Mucosa of descending colon (tissue), 3 donors: ENCODE measurements around the gene CD300LD. TPM values are rescaled to one million over a fixed set of nuclear protein-coding genes. Genes with fewer than 3 reads are reported as not detected.

ENCODE experiments used
- ATAC-seq: fragments of 200-7000 bp; cut with Tn5 transposase; one replicate; pipeline ENCODE4 v1.9.1; 2020; ENCODE audit warnings: mild to moderate bottlenecking, moderate library complexity
- DNase-seq, 3 donors: peaks; one replicate each; pipeline ENCODE4 v3.0.0-alpha.2; 2020
- H3K36me3 ChIP-seq: fragments of 200-600 bp; one replicate; pipeline ENCODE4 v1.8.0; 2021; ENCODE audit warnings: low read depth, mild to moderate bottlenecking
- H3K4me1 ChIP-seq: fragments of 200-600 bp; one replicate; pipeline ENCODE4 v1.8.0; 2021; ENCODE audit warnings: low read depth, mild to moderate bottlenecking
- H3K4me3 ChIP-seq: fragments of 200-600 bp; one replicate; pipeline ENCODE4 v1.8.0; 2021; ENCODE audit warnings: mild to moderate bottlenecking
- H3K9me3 ChIP-seq: fragments of 200-600 bp; one replicate; pipeline ENCODE4 v1.8.0; 2021; ENCODE audit warnings: mild to moderate bottlenecking
- CTCF ChIP-seq: fragments of 200-600 bp; IDR thresholded peaks from one replicate; pipeline ENCODE4 v1.8.0; 2022; ENCODE audit warnings: antibody characterized with exemption, mild to moderate bottlenecking
- intact Hi-C, 2 donors: fragments of 100-400 bp; cut with DNase I in 1 of 2; cut with micrococcal nuclease in 1 of 2; formaldehyde crosslinking; loops; one replicate each; pipeline versions ENCODE4 v1.11.0 to v1.11.1; 2022; cut with DNase I, micrococcal nuclease
- total RNA-seq, 3 donors: library from RNA; stranded (reverse); fragmentation: NEBNext Ultra II Directional in 2 of 3; extraction: Animal tissue kit (Norgen Biotek cat#: 25700) in 2 of 3; gene quantifications; one replicate each; pipeline versions ENCODE4 v1.2.1 to v1.2.4, GENCODE V29; 2021 to 2023
- donor health status: DM: no; HTN: no; CAD: no; lungs with moderate emphysema.
- donor health status: DM: no; HTN: no; CAD: no.
- donor health status: DM: no; HTN: yes; CAD: no.

The CD300LD gene
- total RNA-seq, 3 donors from 2014 or later: not detected

GRCh38 chr17:74541176-74542111 lies 50.6 kb downstream of the CD300LD start:
- Histone ChIP-seq H3K36me3 (no peaks in the 10 kb centered on the region), H3K4me3 (no peak overlapping the region), H3K4me1 (no peaks in the 10 kb centered on the region), H3K9me3 (no peaks in the 10 kb centered on the region)
- ATAC-seq: no peak
- TF ChIP-seq CTCF: no peak
- intact Hi-C loops: no loop called here
- DNase-seq: no peak

- no peak for DNase-seq
- no peak for ATAC-seq
- no peaks in the 10 kb centered on the region for H3K36me3 ChIP-seq
- intact Hi-C loops: no loop called here
- TF ChIP-seq CTCF: no peak
- H3K9me3 ChIP-seq: no peaks in the 10 kb centered on the region
- no peak overlapping the region for H3K4me3 ChIP-seq
- no peaks in the 10 kb centered on the region for H3K4me1 ChIP-seq
These were observed 52.7 kb downstream of the CD300LD start for GRCh38 chr17:74539281-74539820.

- TF ChIP-seq CTCF: no peak
- no peak for ATAC-seq
- Histone ChIP-seq H3K36me3 (no peaks in the 10 kb centered on the region), H3K4me3 (no peak overlapping the region), H3K4me1 (no peaks in the 10 kb centered on the region), H3K9me3 (no peaks in the 10 kb centered on the region)
- intact Hi-C loops: no loop called here
- DNase-seq: no peak
These were observed 55.2 kb downstream of the CD300LD start for GRCh38 chr17:74536890-74537289.

- TF ChIP-seq CTCF: no peak
- intact Hi-C loops: no loop called here
- Histone ChIP-seq H3K4me3 (no peak overlapping the region), H3K36me3 (no peaks in the 10 kb centered on the region), H3K4me1 (no peaks in the 10 kb centered on the region), H3K9me3 (no peaks in the 10 kb centered on the region)
- DNase-seq (peak in 1 of 3 donors; percentile 40), ATAC-seq (peak; percentile 70)
These were observed 60.0 kb downstream of the CD300LD start for GRCh38 chr17:74532115-74532514.

GRCh38 chr17:74531231-74531761 lies 60.8 kb downstream of the CD300LD start, which contains the start of gene CD300LB:
Gene CD300LB, minus strand, starts transcription at chr17:74531475. Its CDS starts 125 bp downstream, at chr17:74531350.
- Histone ChIP-seq H3K9me3 (no peaks in the 10 kb centered on the region), H3K36me3 (no peaks in the 10 kb centered on the region), H3K4me3 (no peak within 1 kb of the TSS), H3K4me1 (no peaks in the 10 kb centered on the region)
- ATAC-seq (peak; percentile 31), DNase-seq (no peak)
- intact Hi-C loops: no loop called here
- TF ChIP-seq CTCF: no peak
